Measurements from ENCODE around the gene SGK2. TPM values are rescaled to one million over a fixed set of nuclear protein-coding genes. Genes with fewer than 3 reads are reported as not detected.
A peak's percentile ranks its signal among the peaks of the same experiment; 100 is the strongest.

The SGK2 gene
- total RNA-seq, 1 experiment from 2014 or later = 0.90 TPM

DNA sequence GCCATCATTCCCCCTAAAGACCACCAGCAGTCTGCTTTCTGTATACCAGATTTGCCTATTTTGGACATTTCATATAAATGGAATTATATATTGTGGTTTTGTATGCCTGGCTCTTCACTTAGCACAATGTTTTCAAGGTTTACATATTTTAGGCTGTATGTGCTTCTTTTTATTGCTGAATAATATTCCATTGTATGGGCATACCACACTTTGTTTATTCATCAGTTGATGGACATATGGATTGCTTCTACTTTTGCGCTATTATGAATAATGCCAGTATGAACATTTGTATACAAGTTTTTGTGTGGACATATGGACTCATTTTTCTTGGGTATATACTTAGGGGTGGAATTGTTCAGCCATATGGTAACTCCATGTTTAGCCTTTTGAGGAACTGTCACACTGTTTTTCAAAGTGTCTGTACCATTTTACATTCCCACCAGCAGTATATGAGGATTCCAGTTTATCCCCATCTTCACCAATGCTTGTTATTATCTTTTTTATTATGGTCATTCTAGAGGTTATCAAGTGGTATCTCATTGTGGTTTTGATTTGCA lies 38.7 kb upstream of the SGK2 start:
- no TSS peak for BruUV-seq (replicated peaks)
- Histone ChIP-seq H3K4me1 (ENCODE audit: control insufficient read depth, insufficient read depth, low read length) (peaks cover 5% of the 10 kb centered on the region; the same call in 1 of the 2 replicates), H3K9me3 (ENCODE audit: control insufficient read depth, insufficient read depth, low read depth, low read length) (no peaks in the 10 kb centered on the region), H3K4me3 (ENCODE audit: low read depth in 2 of 2, low read length in 2 of 2) (no peak overlapping the region), H3K27me3 (ENCODE audit: control insufficient read depth, insufficient read depth, low read length) (no peaks in the 10 kb centered on the region), H3K27ac (ENCODE audit: low read length) (no peak overlapping the region), H3K36me3 (ENCODE audit: control insufficient read depth, insufficient read depth, low read length) (no peaks in the 10 kb centered on the region)
- CTCF ChIA-PET = no interaction called here
- TF ChIP-seq, protein P1, sequence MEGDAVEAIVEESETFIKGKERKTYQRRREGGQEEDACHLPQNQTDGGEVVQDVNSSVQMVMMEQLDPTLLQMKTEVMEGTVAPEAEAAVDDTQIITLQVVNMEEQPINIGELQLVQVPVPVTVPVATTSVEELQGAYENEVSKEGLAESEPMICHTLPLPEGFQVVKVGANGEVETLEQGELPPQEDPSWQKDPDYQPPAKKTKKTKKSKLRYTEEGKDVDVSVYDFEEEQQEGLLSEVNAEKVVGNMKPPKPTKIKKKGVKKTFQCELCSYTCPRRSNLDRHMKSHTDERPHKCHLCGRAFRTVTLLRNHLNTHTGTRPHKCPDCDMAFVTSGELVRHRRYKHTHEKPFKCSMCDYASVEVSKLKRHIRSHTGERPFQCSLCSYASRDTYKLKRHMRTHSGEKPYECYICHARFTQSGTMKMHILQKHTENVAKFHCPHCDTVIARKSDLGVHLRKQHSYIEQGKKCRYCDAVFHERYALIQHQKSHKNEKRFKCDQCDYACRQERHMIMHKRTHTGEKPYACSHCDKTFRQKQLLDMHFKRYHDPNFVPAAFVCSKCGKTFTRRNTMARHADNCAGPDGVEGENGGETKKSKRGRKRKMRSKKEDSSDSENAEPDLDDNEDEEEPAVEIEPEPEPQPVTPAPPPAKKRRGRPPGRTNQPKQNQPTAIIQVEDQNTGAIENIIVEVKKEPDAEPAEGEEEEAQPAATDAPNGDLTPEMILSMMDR (IDR thresholded peaks at IDR 0.05) = no peak
- no peak for TF ChIP-seq POLR2AphosphoS5 (IDR thresholded peaks at IDR 0.05; ENCODE audit: low read depth, low read length)
- TF ChIP-seq SIN3A (IDR thresholded peaks at IDR 0.05; ENCODE audit: borderline replicate concordance, insufficient read depth, low read depth, low read length) = no peak
- no peak for TF ChIP-seq TCF7L2 (IDR thresholded peaks at IDR 0.05; ENCODE audit: low read depth, low read length)
- in situ Hi-C loops (cut with HindIII; ENCODE audit: low pct_unique_long_range_greater_than_20kb, low sequenced_read_pairs) = no loop called here
- POLR2A ChIA-PET = no interaction called here
- DNase-seq (ENCODE audit: low read depth, low spot score) (no peak), ATAC-seq (no peak)
- intact Hi-C loops (cut with micrococcal nuclease; ENCODE audit: unreplicated experiment) = no loop called here

DNA sequence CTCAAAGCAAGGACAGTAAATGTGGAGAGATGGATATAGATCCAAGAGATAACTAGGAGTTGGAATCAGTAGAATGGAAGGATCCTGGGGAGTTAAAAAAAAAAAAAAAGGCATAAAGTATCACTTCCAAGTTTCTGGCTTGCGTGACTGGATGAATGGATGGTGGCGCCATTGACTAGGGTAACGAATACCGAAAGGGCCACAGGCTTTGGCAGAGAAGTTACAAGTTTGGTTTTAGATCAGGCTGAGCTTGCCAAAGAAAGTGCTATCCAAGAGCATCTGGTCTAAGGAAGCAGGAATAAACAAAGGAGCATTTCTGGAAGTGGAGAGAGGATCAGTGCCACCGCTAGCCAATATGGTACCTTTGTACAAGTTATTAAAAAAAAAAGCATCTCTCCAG lies 33.8 kb upstream of the SGK2 start:
- Histone ChIP-seq H3K27me3 (ENCODE audit: control insufficient read depth, insufficient read depth, low read length) (no peaks in the 10 kb centered on the region), H3K4me1 (ENCODE audit: control insufficient read depth, insufficient read depth, low read length) (no peaks in the 10 kb centered on the region), H3K36me3 (ENCODE audit: control insufficient read depth, insufficient read depth, low read length) (no peaks in the 10 kb centered on the region), H3K27ac (ENCODE audit: low read length) (no peak overlapping the region), H3K9me3 (ENCODE audit: control insufficient read depth, insufficient read depth, low read depth, low read length) (no peaks in the 10 kb centered on the region), H3K4me3 (ENCODE audit: low read depth in 2 of 2, low read length in 2 of 2) (no peak overlapping the region)
- CTCF ChIA-PET = no interaction called here
- intact Hi-C loops (cut with micrococcal nuclease; ENCODE audit: unreplicated experiment) (no loop called here), in situ Hi-C loops (cut with HindIII; ENCODE audit: low pct_unique_long_range_greater_than_20kb, low sequenced_read_pairs) (no loop called here)
- ATAC-seq (no peak), DNase-seq (ENCODE audit: low read depth, low spot score) (no peak)
- BruUV-seq (replicated peaks) = TSS peak; percentile 4
- TF ChIP-seq POLR2AphosphoS5 (IDR thresholded peaks at IDR 0.05; ENCODE audit: low read depth, low read length) (no peak), TCF7L2 (IDR thresholded peaks at IDR 0.05; ENCODE audit: low read depth, low read length) (no peak), SIN3A (IDR thresholded peaks at IDR 0.05; ENCODE audit: borderline replicate concordance, insufficient read depth, low read depth, low read length) (no peak)
- TF ChIP-seq, protein P1 (IDR thresholded peaks at IDR 0.05) = no peak
- TF ChIP-seq, protein P2, sequence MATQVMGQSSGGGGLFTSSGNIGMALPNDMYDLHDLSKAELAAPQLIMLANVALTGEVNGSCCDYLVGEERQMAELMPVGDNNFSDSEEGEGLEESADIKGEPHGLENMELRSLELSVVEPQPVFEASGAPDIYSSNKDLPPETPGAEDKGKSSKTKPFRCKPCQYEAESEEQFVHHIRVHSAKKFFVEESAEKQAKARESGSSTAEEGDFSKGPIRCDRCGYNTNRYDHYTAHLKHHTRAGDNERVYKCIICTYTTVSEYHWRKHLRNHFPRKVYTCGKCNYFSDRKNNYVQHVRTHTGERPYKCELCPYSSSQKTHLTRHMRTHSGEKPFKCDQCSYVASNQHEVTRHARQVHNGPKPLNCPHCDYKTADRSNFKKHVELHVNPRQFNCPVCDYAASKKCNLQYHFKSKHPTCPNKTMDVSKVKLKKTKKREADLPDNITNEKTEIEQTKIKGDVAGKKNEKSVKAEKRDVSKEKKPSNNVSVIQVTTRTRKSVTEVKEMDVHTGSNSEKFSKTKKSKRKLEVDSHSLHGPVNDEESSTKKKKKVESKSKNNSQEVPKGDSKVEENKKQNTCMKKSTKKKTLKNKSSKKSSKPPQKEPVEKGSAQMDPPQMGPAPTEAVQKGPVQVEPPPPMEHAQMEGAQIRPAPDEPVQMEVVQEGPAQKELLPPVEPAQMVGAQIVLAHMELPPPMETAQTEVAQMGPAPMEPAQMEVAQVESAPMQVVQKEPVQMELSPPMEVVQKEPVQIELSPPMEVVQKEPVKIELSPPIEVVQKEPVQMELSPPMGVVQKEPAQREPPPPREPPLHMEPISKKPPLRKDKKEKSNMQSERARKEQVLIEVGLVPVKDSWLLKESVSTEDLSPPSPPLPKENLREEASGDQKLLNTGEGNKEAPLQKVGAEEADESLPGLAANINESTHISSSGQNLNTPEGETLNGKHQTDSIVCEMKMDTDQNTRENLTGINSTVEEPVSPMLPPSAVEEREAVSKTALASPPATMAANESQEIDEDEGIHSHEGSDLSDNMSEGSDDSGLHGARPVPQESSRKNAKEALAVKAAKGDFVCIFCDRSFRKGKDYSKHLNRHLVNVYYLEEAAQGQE (IDR thresholded peaks at IDR 0.05; ENCODE audit: insufficient read depth in 1 of 2, low read depth in 2 of 2, low read length in 1 of 2) = no peak
- POLR2A ChIA-PET = no interaction called here
